Erythroblast (primary cell): ENCODE measurements around the gene ZPBP2.

Experiments used
- DNase-seq, 2 experiments: peaks; one replicate each; lab custom pipeline; 2025; lab: John Stamatoyannopoulos, UW
- GATA1 ChIP-seq: IDR thresholded peaks from 2 replicates; pipeline ENCODE4 v1.6.1; 2011; ENCODE audit warnings: low read depth, mild to moderate bottlenecking, control low read depth, low read length, moderate library complexity
- POLR2A ChIP-seq: IDR thresholded peaks from 2 replicates; pipeline ENCODE4 v1.6.1; 2011; ENCODE audit warnings: mild to moderate bottlenecking, low read length

Gene ZPBP2

DNA sequence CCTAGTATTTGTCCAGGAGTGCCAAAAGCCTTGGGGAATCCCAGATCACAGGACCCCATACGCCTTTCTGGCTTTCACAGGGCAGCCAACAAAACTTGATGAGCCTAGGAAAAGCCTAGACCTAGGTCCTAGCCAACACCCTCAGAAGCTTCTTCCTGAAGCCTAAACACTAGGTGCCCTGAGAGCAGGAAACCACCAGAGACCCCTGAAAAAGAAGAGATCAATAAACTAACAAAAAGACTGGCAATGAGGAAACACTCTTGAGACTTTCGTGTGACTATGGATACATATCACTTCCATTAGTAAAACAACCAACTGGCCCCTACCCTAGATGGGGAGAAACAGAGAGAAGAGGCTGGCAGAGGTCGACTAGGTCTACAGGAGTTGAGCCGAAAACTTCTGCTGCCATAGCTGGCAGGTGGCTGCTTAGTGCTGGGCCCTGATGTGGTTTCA lies 58.2 kb downstream of the ZPBP2 start:
- DNase-seq = peak in 1 of 2 experiments; percentile 34
- TF ChIP-seq GATA1 = no peak
- TF ChIP-seq POLR2A = no peak

- no peak for TF ChIP-seq POLR2A
- TF ChIP-seq GATA1 = no peak
- peak; percentile 70 to 76 for DNase-seq
Observed at GRCh38 chr17:39926588-39927100, 58.6 kb downstream of the ZPBP2 start.
